Measurements from ENCODE around the gene CMIP. TPM values are rescaled to one million over a fixed set of nuclear protein-coding genes. Genes with fewer than 3 reads are reported as not detected.

CMIP gene
- total RNA-seq, 1 donor from 2014 or later: 46.6 TPM

GRCh38 chr16:81455006-81455405 lies 10.4 kb downstream of the CMIP start:
- TF ChIP-seq CTCF (conservative IDR thresholded peaks at IDR 0.05): no peak
- Mint-ChIP-seq H3K4me3 (no peak overlapping the region), H3K4me1 (ENCODE audit: unreplicated experiment) (peaks cover 71% of the 10 kb centered on the region)

GRCh38 chr16:81455720-81456494 lies 11.3 kb downstream of the CMIP start:
- H3K4me3 Mint-ChIP-seq: no peak overlapping the region
- H3K9me3 Mint-ChIP-seq: no peaks in the 10 kb centered on the region
- H3K27me3 Mint-ChIP-seq: no peaks in the 10 kb centered on the region
- DNase-seq (ENCODE audit: extremely low spot score, unreplicated experiment): no peak
- peaks cover 68% of the 10 kb centered on the region for H3K4me1 Mint-ChIP-seq (ENCODE audit: unreplicated experiment)
- H3K27ac Mint-ChIP-seq: peak overlapping the region; percentile 76
- no peak for TF ChIP-seq CTCF (conservative IDR thresholded peaks at IDR 0.05)
- H3K36me3 Mint-ChIP-seq: peaks cover 28% of the 10 kb centered on the region

More at GRCh38 chr16:81455006-81455405, 10.4 kb downstream of the CMIP start:
- no peak for DNase-seq (ENCODE audit: extremely low spot score, unreplicated experiment)
- H3K27ac Mint-ChIP-seq: no peak overlapping the region
- H3K36me3 Mint-ChIP-seq: peaks cover 29% of the 10 kb centered on the region
- H3K27me3 Mint-ChIP-seq: no peaks in the 10 kb centered on the region
- no peaks in the 10 kb centered on the region for H3K9me3 Mint-ChIP-seq

GRCh38 chr16:81456523-81457325 lies 12.1 kb downstream of the CMIP start:
- H3K36me3 Mint-ChIP-seq: peaks cover 24% of the 10 kb centered on the region
- no peak overlapping the region for H3K4me3 Mint-ChIP-seq
- H3K27me3 Mint-ChIP-seq: no peaks in the 10 kb centered on the region
- no peaks in the 10 kb centered on the region for H3K9me3 Mint-ChIP-seq
- no peak for TF ChIP-seq CTCF (conservative IDR thresholded peaks at IDR 0.05)
- no peak for DNase-seq (ENCODE audit: extremely low spot score, unreplicated experiment)
- peak overlapping the region; percentile 76 for H3K27ac Mint-ChIP-seq
- H3K4me1 Mint-ChIP-seq (ENCODE audit: unreplicated experiment): peaks cover 63% of the 10 kb centered on the region

GRCh38 chr16:81457326-81458133 lies 12.9 kb downstream of the CMIP start:
- Mint-ChIP-seq H3K27me3 (no peaks in the 10 kb centered on the region), H3K9me3 (no peaks in the 10 kb centered on the region), H3K36me3 (peaks cover 24% of the 10 kb centered on the region), H3K27ac (peak overlapping the region; percentile 71), H3K4me1 (ENCODE audit: unreplicated experiment) (peaks cover 60% of the 10 kb centered on the region), H3K4me3 (no peak overlapping the region)
- no peak for TF ChIP-seq CTCF (conservative IDR thresholded peaks at IDR 0.05)
- no peak for DNase-seq (ENCODE audit: extremely low spot score, unreplicated experiment)

- Mint-ChIP-seq H3K27ac (peak overlapping the region; percentile 55), H3K27me3 (no peaks in the 10 kb centered on the region), H3K36me3 (peaks cover 24% of the 10 kb centered on the region), H3K9me3 (no peaks in the 10 kb centered on the region), H3K4me1 (ENCODE audit: unreplicated experiment) (peaks cover 53% of the 10 kb centered on the region), H3K4me3 (no peak overlapping the region)
- no peak for TF ChIP-seq CTCF (conservative IDR thresholded peaks at IDR 0.05)
- DNase-seq (ENCODE audit: extremely low spot score, unreplicated experiment): no peak
These were observed 13.6 kb downstream of the CMIP start for GRCh38 chr16:81458149-81458669.
